GM20000 (cell line): ENCODE measurements around the gene PPT2.
"Not testable (repeated sequence)": the region's sequence is repeated elsewhere in the genome, so short reads cannot be mapped to it uniquely, and the experiment has no call there.

Experiments
- DNase-seq: peaks from one replicate; pipeline ENCODE4 v3.0.0; 2012; ENCODE audit warnings: low spot score
- CTCF ChIP-seq: IDR thresholded peaks from 2 replicates; pipeline ENCODE4 v1.5.1; 2012; ENCODE audit warnings: mild to moderate bottlenecking, control low read depth; ENCODE audit errors: extremely low read depth, missing control alignments

Gene PPT2

GRCh38 chr6:32192608-32193039 is 38.7 kb downstream of the PPT2 start, which contains the start of gene GPSM3:
GPSM3 (minus strand) TSS chr6:32192643; CDS start chr6:32192513, 130 bp downstream.
- TF ChIP-seq CTCF: no peak
- peak; percentile 44 for DNase-seq

- DNase-seq: not testable (repeated sequence)
These were observed 39.2 kb downstream of the PPT2 start for GRCh38 chr6:32193096-32193495.

- no peak for DNase-seq
- TF ChIP-seq CTCF: no peak
These were observed 40.4 kb downstream of the PPT2 start for GRCh38 chr6:32194388-32194787.

GRCh38 chr6:32194825-32195651 is 41.1 kb downstream of the PPT2 start:
- no peak for DNase-seq
- TF ChIP-seq CTCF: peak; percentile 21

GRCh38 chr6:32195652-32195901 is 41.6 kb downstream of the PPT2 start:
- no peak for TF ChIP-seq CTCF
- DNase-seq: no peak

- TF ChIP-seq CTCF: no peak
- peak; percentile 96 for DNase-seq
These were observed 42.2 kb downstream of the PPT2 start for GRCh38 chr6:32195902-32196681.

- no peak for TF ChIP-seq CTCF
- DNase-seq: peak; percentile 49
These were observed 43.0 kb downstream of the PPT2 start for GRCh38 chr6:32196682-32197616.
